Erythroblast (primary cell): ENCODE measurements around the gene DIO3.

ENCODE experiments used
- GATA1 ChIP-seq: IDR thresholded peaks from 2 replicates; pipeline ENCODE4 v1.6.1; 2011; ENCODE audit warnings: low read depth, mild to moderate bottlenecking, control low read depth, low read length, moderate library complexity
- POLR2A ChIP-seq: IDR thresholded peaks from 2 replicates; pipeline ENCODE4 v1.6.1; 2011; ENCODE audit warnings: mild to moderate bottlenecking, low read length

- TF ChIP-seq GATA1 (no peak), POLR2A (no peak)
Measured at GRCh38 chr14:101549154-101549553, 12.1 kb upstream of the DIO3 start.
